K562 (cell line): ENCODE data around the gene RACGAP1. TPM values are rescaled to one million over a fixed set of nuclear protein-coding genes. Genes with fewer than 3 reads are reported as not detected.
A peak's percentile ranks its signal among the peaks of the same experiment; 100 is the strongest.

Experiments used
- CBFA2T3 ChIP-seq: fragments of 450-650 bp; IDR thresholded peaks from 2 replicates; pipeline ENCODE4 v1.6.1; 2017
- CGGBP1 ChIP-seq: fragments of 250-450 bp; sonication (Bioruptor Pico); IDR thresholded peaks from 2 replicates; pipeline ENCODE4 v1.9.0; 2021; ENCODE audit warnings: mild to moderate bottlenecking
- DDX20 ChIP-seq: fragments of 450-650 bp; IDR thresholded peaks from 2 replicates; pipeline ENCODE4 v1.6.1; 2016; ENCODE audit warnings: missing genetic modification characterization, low read depth, mild to moderate bottlenecking, missing compliant biosample characterization, moderate library complexity
- ETV1 ChIP-seq: fragments of 450-650 bp; conservative IDR thresholded peaks from 2 replicates; pipeline ENCODE4 v1.6.1; 2016; ENCODE audit warnings: missing genetic modification characterization, control low read depth, low read depth, missing compliant biosample characterization
- HMGXB4 ChIP-seq: sonication (generic); formaldehyde crosslinking; IDR thresholded peaks from 2 replicates; pipeline ENCODE4 v1.8.1; 2023; ENCODE audit warnings: mild to moderate bottlenecking, missing genetic modification reagents
- HSF4 ChIP-seq: fragments of 250-450 bp; sonication (Bioruptor Pico); IDR thresholded peaks from 2 replicates; pipeline ENCODE4 v2.1.2; 2022; ENCODE audit warnings: mild to moderate bottlenecking, moderate library complexity, borderline replicate concordance
- IRF1 ChIP-seq: sonication (generic); formaldehyde crosslinking; IDR thresholded peaks from 2 replicates; pipeline ENCODE4 v1.8.0; 2022; ENCODE audit warnings: missing genetic modification reagents, mild to moderate bottlenecking, borderline replicate concordance
- KDM4B ChIP-seq, 2 experiments: fragments of 450-650 bp in 1 of 2; sonication (generic) in 1 of 2; IDR thresholded peaks; 2 replicates each; pipeline ENCODE4 v1.6.1; 2016 to 2017; ENCODE audit warnings: borderline replicate concordance in 2 of 2, antibody characterized with exemption in 1 of 2, low read depth in 1 of 2, mild to moderate bottlenecking in 1 of 2
- MTF1 ChIP-seq: fragments of 250-450 bp; sonication (Bioruptor Pico); IDR thresholded peaks from 2 replicates; pipeline ENCODE4 v1.9.0; 2021; ENCODE audit warnings: moderate library complexity, mild to moderate bottlenecking, inconsistent platforms, borderline replicate concordance
- MYC ChIP-seq, 2 experiments: fragments of 250-450 bp in 1 of 2; sonication (Bioruptor Pico) in 1 of 2; IDR thresholded peaks; 2 replicates each; pipeline versions ENCODE4 v1.5.1 to v1.6.1; 2012 to 2021; ENCODE audit warnings: low read depth in 2 of 2, borderline replicate concordance in 1 of 2, improper control_type of control experiment in 1 of 2, low read length in 1 of 2, mild to moderate bottlenecking in 1 of 2, moderate library complexity in 1 of 2
- NCOA6 ChIP-seq: fragments of 450-650 bp; IDR thresholded peaks from 2 replicates; pipeline ENCODE4 v1.6.1; 2017; ENCODE audit warnings: mild to moderate bottlenecking
- OTX1 ChIP-seq: fragments of 450-650 bp; formaldehyde crosslinking; IDR thresholded peaks from 2 replicates; pipeline ENCODE4 v1.4.0; 2022; ENCODE audit warnings: mild to moderate bottlenecking
- PML ChIP-seq: IDR thresholded peaks from 2 replicates; pipeline ENCODE4 v1.6.1; 2012; ENCODE audit warnings: low read length, inconsistent platforms
- RCOR1 ChIP-seq, 2 experiments: IDR thresholded peaks; 2 replicates each; pipeline ENCODE4 v1.6.1; 2012; ENCODE audit warnings: low read depth in 2 of 2, low read length in 2 of 2, borderline replicate concordance in 1 of 2, improper control_type of control experiment in 1 of 2
- SAP30 ChIP-seq: fragments of 200-600 bp; sonication (generic); IDR thresholded peaks from 2 replicates; pipeline ENCODE4 v1.6.1; 2012; ENCODE audit warnings: borderline replicate concordance, low read depth, mild to moderate bottlenecking, moderate library complexity, low read length, control low read depth, inconsistent platforms; ENCODE audit not compliant: insufficient read depth, poor library complexity, severe bottlenecking
- SLC30A9 ChIP-seq: fragments of 250-450 bp; sonication (Bioruptor Pico); IDR thresholded peaks from 2 replicates; pipeline ENCODE4 v1.8.0; 2022; ENCODE audit warnings: mild to moderate bottlenecking, moderate library complexity
- SMC3 ChIP-seq: conservative IDR thresholded peaks from 2 replicates; pipeline ENCODE4 v1.6.1; 2011; ENCODE audit warnings: low read depth, low read length, improper control_type of control experiment; ENCODE audit not compliant: insufficient read depth
- SNAPC5 ChIP-seq: fragments of 250-450 bp; sonication (Bioruptor Pico); IDR thresholded peaks from 2 replicates; pipeline ENCODE4 v1.8.0; 2021; ENCODE audit warnings: moderate library complexity, mild to moderate bottlenecking, inconsistent platforms
- TCF7 ChIP-seq: sonication (generic); IDR thresholded peaks from 2 replicates; pipeline ENCODE4 v1.6.1; 2016; ENCODE audit warnings: antibody characterized with exemption, borderline replicate concordance
- THRB ChIP-seq: fragments of 450-650 bp; formaldehyde crosslinking; conservative IDR thresholded peaks from 2 replicates; pipeline ENCODE4 v1.4.0; 2022; ENCODE audit warnings: mild to moderate bottlenecking, missing genetic modification characterization
- ZC3H11A ChIP-seq: IDR thresholded peaks from 2 replicates; pipeline ENCODE4 v1.6.1; 2012; ENCODE audit warnings: low read depth, low read length, improper control_type of control experiment
- ZC3H4 ChIP-seq: sonication (generic); formaldehyde crosslinking; IDR thresholded peaks from 2 replicates; pipeline ENCODE4 v1.9.0; 2021; ENCODE audit warnings: missing genetic modification reagents, borderline replicate concordance
- ZFX ChIP-seq: sonication (generic); formaldehyde crosslinking; IDR thresholded peaks from 2 replicates; pipeline ENCODE4 v1.8.0; 2022; ENCODE audit warnings: mild to moderate bottlenecking, missing genetic modification reagents, moderate library complexity
- ZNF785 ChIP-seq: fragments of 250-450 bp; sonication (Bioruptor Pico); IDR thresholded peaks from 2 replicates; pipeline ENCODE4 v1.4.0; 2020; ENCODE audit warnings: mild to moderate bottlenecking
- polyA plus RNA-seq, 8 experiments: library from polyadenylated mRNA; depleted of rRNA in 4 of 8; stranded (reverse) in 5 of 8; unstranded in 3 of 8; fragments of >200 nt; fragmentation: Nextera tagmentation in 2 of 8; fragmentation: Illumina TruSeq in 1 of 8; extraction: Ambion mirVana in 2 of 8; extraction: Trizol in 1 of 8; gene quantifications; 2 replicates each; pipeline versions ENCODE4 v1.2.1 to v1.2.3, GENCODE V29; 2011 to 2014; ENCODE audit warnings: inconsistent platforms in 1 of 8, missing spikeins in 1 of 8
- total RNA-seq, 7 experiments: library from RNA; depleted of rRNA in 6 of 7; stranded (reverse); fragments of >200 nt in 6 of 7; fragmentation: Illumina TruSeq in 2 of 7; extraction: Trizol in 2 of 7; gene quantifications; 2 replicates each; pipeline versions ENCODE4 v1.2.1 to v1.2.3, GENCODE V29; 2011 to 2021; ENCODE audit warnings: low replicate concordance in 1 of 7

The RACGAP1 gene
- total and polyA plus RNA-seq, 9 of the 15 experiments (the other 6 are each of a cell fraction or from before 2014, with no cell fraction given), result 56.4 to 92.9 (median 71.8) TPM

GRCh38 chr12:50070314-50071060 is 45.2 kb upstream of the RACGAP1 start (continued):
- TF ChIP-seq SAP30 (no peak), MTF1 (CRISPR knock-in tag) (no peak), NCOA6 (no peak), ETV1 (tag) (no peak; the same call in 1 of the 2 replicates), HMGXB4 (CRISPR knock-in tag) (no peak; the same call in 1 of the 2 replicates), KDM4B (IDR thresholded peaks at IDR 0.05; ENCODE audit: borderline replicate concordance in 2 of 2, low read depth in 1 of 2) (no peak), TCF7 (no peak), RCOR1 (IDR thresholded peaks at IDR 0.05; ENCODE audit: borderline replicate concordance in 1 of 2, low read depth in 2 of 2, low read length in 2 of 2) (peak in 1 of 2 experiments; percentile 40; a peak in 1 of 4 replicates), CBFA2T3 (peak; percentile 53), SLC30A9 (CRISPR knock-in tag) (no peak), PML (no peak), THRB (CRISPR knock-in tag) (no peak), ZC3H11A (no peak), CGGBP1 (CRISPR knock-in tag) (no peak), DDX20 (tag) (no peak), HSF4 (no peak), IRF1 (no peak), SNAPC5 (no peak), OTX1 (CRISPR knock-in tag) (peak; percentile 9; the same call in 1 of the 2 replicates), ZNF785 (CRISPR knock-in tag) (no peak), ZFX (no peak), SMC3 (peak; percentile 94), MYC (IDR thresholded peaks at IDR 0.05; ENCODE audit: low read depth, low read length) (no peak), MYC (CRISPR knock-in tag; IDR thresholded peaks at IDR 0.05; ENCODE audit: borderline replicate concordance, low read depth) (no peak), ZC3H4 (no peak)
